Glomerular visceral epithelial cell (primary cell): Measurements from ENCODE around the gene HBZ.
"Not testable (repeated sequence)": the region's sequence is repeated elsewhere in the genome, so short reads cannot be mapped to it uniquely, and the experiment has no call there.

ENCODE experiments used
- DNase-seq: peaks from one replicate; pipeline ENCODE4 v3.0.0-alpha.2; 2016; ENCODE audit errors: extremely low spot score

The HBZ gene

DNA sequence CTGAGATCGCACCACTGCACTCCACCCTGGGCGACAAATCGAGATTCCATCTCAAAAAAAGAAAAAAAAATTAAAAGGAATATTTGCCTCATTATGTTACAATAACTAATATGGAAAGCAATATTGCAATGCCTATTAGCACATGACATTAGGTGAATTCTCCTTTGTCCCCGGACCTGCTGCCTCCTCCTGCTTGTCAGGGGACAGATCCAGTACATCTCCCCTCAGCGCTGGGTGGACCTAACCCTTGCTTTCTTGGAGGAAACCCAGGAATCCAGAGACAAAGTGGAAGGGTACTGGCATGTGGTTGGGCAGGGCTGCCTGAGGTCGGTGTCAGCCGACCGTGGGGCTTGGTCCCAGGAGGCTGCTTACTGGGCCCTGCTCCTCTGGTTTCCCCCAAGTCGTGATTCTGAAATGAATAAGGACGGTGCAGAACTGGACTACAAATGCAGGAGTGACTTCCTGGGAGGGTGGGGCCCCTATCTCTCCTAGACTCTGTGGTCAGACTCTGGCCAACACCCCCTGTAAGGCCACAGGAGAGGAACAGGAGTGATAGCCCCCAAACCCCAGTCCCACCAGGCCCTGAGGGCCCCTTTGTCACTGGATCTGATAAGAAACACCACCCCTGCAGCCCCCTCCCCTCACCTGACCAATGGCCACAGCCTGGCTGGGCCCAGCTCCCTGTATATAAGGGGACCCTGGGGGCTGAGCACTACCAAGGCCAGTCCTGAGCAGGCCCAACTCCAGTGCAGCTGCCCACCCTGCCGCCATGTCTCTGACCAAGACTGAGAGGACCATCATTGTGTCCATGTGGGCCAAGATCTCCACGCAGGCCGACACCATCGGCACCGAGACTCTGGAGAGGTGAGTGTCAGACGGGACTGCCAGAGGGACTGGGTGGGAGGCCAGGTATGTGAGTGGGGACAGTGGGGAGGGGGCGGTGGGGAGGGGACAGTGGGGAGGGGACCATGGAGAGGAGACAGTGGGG lies at the start of gene HBZ:
Gene HBZ, plus strand, starts transcription at position 504 of the 988 bp plus-strand sequence. Its CDS starts 266 bp downstream, at position 770.
- no peak for DNase-seq

DNA sequence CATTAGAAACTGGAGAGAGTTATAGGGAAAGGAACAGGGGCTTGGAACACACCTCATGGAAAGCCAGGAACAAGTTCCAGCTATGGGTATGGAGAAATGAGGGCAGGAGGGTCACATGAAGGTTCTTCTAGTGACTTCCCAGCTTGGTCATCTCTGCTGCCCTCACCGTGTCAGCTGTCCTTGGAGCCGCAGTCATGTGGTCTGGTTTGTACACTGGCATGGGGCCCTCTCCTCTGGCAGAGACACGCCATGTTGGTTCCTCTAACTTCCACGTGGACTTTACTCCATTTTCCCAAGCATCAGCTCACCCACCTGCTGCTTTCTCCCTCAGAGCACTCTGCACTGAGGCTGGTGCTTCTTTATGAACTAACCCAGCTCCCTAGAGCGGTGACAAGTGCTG lies 48.1 kb upstream of the HBZ start:
- no peak for DNase-seq

DNA sequence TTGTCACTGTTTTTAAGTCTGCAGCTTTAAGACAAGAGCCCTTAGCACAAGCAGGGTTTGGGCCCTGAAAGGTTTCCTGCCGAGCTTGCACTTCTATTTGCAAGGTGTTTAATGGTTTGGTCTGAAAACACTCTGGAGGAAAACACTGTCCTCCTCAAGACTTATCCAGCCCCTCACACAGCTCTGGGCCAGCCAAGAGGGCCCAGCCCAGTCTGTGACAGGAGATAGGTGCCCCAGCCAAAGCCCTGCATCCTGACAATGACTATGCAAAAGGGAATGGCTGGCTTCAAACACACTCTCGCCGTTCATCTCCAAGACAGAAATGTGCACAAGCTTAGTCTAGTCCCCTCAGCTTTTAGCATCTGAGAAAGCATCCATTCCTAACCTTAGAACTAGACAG lies 47.5 kb upstream of the HBZ start:
- no peak for DNase-seq

DNA sequence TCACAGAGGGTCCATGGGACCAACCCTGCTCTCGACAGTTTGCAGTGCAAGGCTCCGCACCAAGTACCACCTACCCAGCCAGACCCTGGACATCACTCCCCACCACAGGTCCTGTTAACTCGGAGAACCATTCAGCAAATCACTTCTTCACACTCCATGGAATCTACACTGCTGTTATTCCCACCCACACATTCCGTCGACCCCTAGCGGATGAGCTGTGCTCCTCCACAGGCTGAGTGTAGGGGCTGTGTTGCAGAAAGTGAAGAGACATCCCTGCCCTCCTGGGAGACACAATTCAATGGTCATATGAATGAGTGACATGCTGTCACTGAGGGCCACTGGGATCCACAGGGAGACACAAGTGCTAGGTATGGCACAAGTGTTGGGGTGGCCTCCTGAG lies 46.9 kb upstream of the HBZ start:
- no peak for DNase-seq

DNA sequence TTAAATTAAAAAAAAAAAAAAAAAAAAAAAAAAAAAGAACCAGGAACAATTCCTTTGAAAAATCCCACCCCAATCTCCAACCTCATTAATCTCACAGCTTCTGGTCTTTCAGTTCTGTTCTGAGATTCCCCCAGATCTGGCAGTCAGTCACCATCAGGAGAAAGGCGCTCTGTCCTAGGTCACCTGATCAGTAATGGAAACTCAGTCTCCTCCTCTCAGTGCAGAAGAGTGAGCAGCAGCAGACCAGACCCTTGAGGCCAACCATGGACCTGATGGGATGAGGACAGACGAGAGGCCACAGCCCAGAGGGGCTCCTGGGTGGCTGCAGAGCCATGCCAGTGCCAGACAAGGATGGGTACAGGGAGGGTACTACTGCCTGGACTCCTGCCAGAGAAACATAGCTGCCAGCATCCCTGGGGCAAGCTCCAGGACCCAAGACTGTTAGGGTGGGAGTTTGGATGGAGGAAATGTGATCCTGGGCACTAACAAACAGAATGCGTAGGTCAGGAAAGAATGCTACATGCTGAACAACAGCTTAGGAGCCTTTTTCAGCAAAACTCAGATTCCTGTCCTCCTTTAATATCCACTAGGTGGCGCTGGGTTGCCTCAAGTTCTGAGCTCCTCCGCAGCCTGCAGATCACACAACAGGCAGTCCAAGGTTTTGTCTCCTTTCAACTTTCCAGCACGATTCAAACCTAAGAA lies 45.7 kb upstream of the HBZ start:
- peak; percentile 72 for DNase-seq

DNA sequence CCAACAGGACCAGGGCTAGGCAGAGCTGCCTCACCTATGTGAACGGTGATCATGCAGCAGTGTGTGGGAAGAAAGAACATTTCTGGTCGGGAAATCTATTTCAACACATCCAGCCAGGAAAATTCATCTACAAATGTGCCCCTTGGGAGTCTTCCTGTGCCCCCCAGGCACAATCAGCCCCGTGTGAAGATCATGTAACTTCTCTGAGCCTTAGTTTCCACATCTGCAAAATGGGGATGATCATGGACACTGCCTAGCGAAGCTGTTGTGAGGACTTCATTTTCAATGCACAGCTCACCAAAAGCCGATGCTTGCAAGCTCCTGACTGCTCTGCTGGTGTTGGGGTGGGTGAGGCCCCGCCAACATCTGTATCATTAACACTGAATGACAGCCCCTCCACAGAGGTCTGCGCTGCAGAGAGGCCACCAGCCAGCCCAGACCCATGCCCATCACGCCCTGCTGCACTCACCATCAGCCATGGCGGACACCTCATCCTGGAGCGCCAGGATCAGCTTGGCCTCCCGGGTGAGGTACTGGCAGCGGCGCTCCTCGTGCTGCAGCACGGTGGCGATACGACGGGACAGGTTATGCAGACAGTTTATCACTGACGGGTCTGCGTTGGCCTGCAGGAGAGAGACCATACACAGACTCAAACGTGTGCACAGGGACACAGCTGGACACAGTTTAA lies 40.1 kb upstream of the HBZ start:
- no peak for DNase-seq

DNA sequence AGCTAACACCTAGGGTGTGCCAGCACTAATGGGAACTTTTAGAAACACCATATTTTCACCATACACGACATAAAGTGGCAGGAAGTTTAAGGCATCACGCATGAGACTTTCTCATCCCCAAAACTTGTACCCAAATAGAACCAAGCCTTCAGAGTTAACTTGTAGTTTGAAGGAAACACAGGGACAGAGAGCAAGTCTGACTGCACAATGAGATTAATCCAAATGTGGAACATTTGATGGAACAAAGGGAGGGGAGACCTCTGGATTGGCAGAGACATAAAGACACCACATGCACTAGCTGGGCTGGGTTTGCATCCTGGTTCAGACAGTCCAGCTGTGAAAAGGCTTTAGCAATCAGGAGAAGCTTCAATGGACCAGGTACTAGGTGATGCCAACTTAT lies 38.1 kb upstream of the HBZ start:
- no peak for DNase-seq

DNA sequence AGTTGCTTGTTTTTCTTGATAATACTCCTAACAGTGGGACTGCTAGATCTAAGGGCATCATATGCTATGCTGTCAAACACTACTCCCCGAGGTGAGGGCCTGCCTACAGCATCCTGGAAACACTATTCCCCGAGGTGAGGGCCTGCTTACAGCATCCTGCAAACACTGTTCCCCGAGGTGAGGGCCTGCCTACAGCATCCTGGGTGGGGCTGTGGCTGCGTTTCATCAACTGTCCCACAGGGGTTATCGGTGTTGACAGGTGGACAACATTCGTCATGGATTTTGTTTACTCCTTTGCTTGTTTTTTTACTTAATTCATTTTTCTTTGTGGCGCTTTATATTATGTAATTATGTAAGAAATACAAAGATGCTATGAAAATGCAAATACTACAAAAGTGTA lies 36.4 kb upstream of the HBZ start:
- DNase-seq: no peak

DNA sequence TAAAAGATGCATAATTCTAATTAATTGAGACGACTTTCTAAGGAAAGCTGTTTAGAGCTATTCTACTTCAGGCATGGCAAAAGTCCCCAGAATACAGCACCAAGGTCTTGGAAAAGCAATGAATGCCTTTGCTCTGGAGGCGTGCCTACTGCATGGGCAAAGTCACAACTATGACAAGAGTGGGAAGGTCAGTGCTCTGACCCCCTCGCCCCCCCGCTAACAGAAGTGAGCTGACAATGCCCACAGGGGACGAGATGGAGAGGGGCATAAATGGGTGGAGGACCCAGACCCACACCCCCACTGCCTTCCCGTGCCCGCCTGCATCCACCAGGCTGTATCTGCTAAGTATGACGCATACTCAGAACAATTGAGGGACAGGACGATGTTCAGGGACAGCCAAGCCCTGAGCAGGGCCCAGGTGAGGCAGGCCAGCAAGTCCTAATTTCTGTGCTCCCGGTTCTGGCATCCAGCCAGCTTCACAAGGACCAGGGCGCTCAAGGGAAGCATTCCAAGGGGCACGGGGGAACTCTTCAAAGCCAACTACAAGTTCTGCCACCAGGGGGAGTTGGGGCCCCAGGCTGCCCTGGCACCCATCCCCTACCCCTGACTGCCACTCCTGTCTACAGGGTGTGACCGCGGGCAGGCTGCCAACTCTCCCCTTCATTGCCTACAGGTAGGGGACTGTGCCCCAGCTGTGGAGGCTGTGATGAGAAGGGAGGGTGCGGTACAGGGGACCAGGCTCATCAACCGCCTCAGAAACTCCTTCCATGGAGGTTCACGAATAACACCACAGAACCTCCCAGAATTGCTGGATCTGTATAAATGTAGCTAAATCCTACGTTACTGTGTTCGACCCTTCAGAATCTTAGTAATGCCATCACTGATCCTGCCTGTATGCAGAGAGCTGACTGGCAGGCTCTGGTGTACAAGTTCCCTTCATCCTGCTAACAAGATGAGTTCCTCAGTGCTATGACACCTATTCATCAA lies 34.8 kb upstream of the HBZ start:
- DNase-seq: peak; percentile 62

DNA sequence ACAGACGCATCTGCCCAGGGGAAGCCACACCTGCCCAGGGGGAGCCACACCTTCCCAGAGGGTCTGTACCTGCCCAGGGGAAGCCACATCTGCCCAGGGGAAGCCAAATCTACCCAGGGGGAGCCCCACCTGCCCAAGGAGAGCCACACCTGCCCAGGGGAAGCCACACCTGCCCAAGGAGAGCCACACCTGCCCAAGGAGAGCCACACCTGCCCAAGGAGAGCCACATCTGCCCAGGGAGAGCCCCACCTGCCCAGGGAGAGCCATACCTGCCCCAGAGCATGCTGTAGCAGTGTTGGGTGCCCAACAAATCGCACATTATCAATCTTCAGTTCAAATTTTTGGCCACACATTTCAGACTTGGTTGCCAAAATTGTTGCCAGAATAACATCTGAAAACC lies 33.6 kb upstream of the HBZ start:
- DNase-seq: no peak

DNA sequence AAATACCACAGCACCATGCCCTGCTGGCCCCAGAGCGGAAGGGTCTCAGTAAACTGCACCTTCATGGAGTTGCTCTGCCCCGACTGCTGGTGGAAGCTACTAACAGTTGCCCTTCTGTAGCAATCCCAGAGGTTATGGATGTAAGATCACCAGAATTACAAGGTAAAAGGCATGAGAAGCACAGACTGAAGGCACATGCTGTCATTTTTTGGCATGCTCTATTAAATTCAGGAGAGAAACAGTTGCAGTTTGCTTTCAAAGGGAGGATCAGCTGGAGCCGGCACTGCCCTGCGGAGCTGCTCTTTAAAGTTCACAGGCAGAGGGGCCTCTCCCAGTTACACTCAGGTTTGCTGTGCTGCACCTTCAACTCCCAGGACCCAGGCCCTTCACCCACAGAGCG lies 33.1 kb upstream of the HBZ start:
- DNase-seq: no peak

DNA sequence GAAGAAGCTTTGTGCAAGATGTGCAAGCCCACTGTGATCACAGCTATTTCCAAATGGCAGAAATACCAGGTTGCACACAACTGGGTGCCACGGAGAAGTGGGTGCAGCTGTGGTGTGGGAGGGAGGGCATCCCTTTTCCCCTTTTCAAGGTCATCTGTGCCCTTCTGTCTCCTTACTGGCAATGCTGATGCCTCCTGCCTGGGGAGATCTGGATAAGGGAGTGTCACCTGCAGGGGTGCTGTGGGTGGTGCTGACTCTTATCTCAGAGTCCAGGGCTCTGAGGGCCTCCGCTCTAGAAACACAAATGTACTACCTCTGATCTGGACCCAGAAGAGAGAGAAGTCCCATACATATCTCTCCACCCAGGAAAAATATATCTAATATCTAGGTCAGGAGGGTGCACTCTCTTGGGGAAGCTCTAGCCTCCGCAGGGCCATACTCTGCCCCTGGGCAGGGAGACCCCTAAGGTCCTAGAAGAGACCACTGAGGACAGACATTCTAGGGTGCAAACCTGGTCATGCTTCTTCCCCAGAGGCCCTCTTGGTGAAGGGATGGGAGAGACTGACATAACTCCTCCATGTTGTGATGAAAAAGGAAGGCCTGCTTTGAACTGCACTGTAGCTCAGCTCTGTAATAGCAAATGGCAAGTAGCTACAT lies 32.5 kb upstream of the HBZ start:
- no peak for DNase-seq

DNA sequence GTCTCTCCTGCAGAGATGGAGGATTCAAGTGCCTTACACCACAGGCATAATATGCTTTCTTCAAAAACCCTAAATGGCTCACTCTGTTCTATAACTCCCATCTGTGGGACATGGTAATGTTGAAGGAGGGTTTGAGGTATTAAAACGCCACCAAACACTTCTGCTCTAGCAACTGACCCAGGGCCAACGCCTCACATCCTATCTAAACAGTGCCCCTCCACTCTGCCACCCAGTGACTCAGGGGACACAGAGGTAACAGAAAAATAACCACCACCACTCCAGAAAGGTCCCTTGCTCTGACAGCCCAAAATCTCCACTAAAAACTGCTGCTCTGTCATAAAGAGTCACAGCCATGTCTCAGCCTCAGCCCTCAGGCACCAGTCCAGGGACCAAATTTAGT lies 31.7 kb upstream of the HBZ start:
- no peak for DNase-seq

DNA sequence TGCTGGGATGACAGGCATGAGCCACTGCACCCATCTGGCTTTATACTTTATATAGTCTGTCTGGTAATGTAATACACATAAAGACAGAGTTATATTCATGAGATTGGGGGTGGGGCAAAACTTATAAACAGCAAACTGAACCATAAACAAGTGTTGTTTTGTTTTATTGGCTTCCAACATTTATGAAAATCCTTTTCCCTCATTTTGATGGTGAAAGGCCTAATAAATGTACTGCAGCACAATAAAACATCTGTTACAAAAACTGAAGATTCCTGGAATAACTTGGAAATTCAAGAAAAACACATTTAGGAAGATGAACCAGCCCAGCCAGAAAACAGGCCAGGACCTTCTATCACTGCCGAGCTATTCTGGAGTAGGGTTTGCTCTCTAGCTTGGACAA lies 30.1 kb upstream of the HBZ start:
- no peak for DNase-seq

DNA sequence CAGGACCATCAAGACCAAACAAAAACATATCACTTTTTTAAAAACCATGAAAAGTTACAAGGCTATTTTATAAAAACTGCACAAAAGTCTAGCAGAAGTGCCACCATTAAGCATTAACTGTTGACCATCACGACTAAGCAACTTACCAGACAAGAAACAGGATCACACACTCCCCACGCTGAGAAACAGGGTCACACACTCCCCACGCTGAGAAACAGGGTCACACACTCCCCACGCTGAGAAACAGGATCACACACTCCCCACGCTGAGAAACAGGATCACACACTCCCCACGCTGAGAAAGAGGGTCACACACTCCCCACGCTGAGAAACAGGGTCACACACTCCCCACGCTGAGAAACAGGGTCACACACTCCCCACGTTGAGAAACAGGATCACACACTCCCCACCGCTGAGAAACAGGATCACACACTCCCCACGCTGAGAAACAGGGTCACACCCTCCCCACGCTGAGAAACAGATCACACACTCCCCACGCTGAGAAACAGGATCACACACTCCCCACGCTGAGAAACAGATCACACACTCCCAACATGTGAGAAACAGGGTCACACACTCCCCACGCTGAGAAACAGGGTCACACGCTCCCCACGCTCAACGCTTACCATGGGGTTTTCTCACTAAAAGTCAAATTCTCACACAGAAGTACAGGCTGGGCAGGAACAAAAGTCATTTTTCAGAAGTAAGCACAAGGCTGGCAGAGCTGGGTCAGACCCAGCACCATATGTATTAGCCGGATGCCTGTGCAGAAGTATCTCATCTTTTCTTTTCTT lies 28.7 kb upstream of the HBZ start:
- DNase-seq: not testable (repeated sequence)

DNA sequence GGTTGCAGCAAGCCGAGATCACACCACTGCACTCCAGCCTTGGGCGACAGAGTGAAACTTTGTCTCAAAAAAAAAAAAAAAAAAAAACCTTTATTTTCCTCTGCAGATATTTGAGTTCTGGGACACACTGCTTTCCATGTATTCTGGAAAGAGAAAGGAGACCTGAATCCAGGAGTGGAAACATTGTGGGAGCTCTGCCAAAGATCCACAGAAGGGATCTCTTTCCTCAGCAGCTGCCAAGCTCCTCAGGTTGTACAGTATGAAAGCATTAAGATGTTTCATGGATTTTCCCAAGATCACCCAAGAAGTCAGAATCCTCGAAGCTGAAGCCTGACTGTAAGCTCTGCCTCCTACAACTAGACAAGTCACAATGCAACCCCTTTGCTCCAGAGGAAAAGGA lies 27.4 kb upstream of the HBZ start:
- DNase-seq: no peak

DNA sequence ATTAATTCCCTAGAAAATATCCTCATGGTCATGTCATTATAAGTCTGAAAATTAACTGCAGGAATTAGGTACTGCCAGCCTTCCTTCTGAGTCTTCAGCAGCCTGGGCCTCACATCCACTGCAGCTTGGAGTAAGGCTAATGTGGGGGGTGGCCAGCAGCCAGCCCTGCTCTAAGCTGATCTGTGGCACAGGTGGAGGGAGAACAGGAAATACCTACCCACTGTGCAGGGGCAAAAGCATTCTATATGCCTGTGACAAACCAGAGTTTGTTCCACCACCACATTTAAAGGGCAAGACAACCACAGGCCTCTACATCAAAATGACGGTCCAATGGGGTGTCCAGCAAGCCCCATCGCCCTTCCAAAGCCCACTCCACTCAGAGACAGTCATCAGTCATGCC lies 23.4 kb upstream of the HBZ start:
- DNase-seq: no peak

DNA sequence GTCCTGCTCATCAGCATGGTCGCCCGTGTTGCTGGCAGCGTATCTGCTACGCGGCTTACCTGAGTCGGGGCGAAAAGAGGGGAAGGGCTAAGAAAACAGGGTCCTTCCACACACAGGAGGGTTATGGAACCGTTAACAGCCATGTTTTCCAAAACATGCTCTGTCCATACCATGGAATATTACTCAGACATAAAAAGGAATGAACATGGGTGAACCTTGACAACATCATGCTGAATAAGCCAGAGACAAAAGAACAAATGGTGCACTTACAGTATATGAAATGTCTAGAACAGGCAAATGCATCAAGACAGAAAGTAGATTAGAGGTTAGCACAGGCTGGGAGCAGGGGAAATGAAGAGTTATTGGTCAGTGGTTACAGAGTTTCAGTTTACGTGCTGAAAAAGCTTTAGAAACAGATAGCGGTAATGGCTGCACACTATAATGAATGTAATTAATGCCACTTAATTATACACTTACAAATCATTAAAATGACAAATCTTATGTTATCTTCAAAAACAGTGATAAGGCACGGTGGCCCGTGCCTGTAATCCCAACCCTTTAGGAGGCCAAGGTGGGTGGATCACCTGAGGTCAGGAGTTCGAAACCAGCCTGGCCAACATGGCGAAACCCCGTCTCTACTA lies 21.8 kb upstream of the HBZ start:
- no peak for DNase-seq

DNA sequence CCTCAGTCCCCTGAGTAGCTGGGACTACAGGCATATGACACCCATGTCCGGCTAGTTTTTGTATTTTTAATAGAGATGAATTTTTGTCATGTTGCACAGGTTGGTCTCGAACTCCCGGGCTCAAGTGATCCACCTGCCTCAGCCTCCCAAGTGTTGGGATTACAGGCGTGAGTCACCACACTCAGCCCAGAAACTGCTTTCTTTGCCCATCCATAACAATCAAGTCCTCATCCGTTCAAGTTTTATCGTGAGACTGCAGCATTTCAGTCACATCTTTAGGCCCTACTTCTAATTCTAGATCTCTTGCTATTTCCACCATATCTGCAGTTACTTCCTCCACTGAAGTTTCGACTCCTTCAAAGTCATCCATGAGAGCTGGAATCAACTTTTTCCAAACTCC lies 20.3 kb upstream of the HBZ start:
- DNase-seq: no peak
